HG02840 (cell line): ENCODE results near the gene CYP24A1.

ENCODE experiments used
- ATAC-seq: cut with Tn5 transposase; IDR thresholded peaks from one replicate; pipeline ENCODE4 v1.9.1; 2021; ENCODE audit warnings: mild to moderate bottlenecking, moderate library complexity, moderate number of reproducible peaks; ENCODE audit not compliant: unreplicated experiment, low FRiP score

The CYP24A1 gene

DNA sequence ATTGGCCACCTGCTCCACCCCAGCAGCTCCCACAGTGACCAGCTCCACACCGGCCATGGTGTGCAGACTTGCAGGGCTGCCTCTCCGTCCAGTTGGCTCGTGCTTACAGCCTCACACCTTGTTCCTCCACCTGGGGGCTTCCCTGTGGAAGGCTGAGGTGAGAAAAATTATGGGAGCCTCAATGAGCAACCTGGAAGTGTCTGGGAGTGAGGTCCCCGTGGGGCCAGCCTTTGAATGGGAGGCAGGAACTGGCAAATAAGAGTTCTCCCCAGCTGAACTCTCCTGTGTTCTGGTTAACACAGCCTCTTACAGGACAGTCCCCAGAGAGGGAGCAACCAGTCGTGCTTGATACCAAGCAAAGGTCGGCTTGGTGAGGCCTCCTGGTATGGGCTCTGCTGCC is 30.3 kb upstream of the CYP24A1 start:
- no peak for ATAC-seq

- ATAC-seq: no peak
Measured at GRCh38 chr20:54203281-54203680, 29.5 kb upstream of the CYP24A1 start.

DNA sequence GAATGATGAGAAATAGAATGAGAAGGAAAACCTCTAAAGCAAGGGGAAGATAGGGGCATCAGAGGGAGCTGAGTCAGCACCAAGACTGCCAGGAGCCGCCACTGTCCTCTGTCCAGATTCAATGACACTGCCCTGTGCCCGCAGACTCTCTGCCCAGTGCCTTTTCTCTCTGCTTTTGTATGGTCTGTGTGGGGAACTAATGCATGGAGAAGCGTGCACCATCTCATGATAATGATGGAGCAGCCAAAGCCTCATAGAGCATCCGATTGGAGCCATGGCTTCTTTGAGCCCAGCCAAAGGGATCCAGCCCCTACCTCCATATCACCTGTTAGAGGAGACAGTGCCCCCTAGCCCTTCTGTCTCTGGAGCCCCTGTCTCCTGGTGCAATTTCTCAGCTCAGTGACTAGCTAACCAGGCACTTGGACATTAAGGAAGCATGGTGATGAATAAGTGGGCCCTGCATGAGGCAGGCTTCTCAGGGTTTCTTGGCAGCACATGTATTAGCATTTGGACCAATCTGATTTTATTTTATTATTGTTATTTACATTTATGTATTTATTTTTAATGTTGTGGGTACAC is 27.6 kb upstream of the CYP24A1 start:
- no peak for ATAC-seq

GRCh38 chr20:54200487-54201267 is 26.9 kb upstream of the CYP24A1 start:
- ATAC-seq: no peak

DNA sequence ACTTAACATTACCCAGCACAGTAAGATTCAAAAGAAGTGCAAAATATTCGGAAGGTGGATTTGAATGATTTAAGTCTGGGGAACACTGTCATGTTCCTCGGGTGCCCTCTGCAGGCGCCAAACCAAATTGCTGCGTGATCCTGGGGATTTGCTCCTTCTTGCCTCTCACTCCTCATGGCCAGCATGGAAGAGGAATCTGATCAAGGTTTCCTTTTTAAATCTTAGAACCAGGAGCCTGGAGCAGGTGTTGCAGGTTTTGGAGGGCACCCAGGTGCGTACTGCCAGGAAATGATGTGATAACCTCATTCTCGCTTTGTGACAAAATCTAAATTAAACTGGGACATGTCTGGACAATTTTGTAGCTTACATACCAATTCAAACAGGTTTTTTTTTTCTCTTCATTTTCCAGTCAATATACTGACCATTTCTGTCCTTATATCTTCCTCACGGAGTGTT is 26.0 kb upstream of the CYP24A1 start:
- no peak for ATAC-seq

DNA sequence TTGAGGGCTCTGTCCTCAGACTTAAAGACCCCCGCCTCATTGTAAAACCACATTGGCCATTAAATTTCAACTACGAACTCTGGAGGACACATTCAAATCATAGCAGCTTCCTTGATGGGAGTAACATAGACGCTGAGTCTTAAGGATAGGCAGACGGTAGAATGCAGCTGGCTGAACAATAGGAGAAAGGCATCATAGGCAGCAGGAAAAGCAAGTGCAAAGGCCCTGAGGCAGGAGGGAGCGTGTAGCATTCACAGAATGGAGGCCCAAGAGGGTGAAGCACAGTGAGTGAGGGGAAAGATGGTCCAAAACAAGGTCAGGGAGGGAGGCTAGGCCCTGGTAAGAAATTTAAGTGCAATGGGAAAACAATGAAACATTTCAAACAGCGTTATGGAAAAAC is 25.5 kb upstream of the CYP24A1 start:
- no peak for ATAC-seq

DNA sequence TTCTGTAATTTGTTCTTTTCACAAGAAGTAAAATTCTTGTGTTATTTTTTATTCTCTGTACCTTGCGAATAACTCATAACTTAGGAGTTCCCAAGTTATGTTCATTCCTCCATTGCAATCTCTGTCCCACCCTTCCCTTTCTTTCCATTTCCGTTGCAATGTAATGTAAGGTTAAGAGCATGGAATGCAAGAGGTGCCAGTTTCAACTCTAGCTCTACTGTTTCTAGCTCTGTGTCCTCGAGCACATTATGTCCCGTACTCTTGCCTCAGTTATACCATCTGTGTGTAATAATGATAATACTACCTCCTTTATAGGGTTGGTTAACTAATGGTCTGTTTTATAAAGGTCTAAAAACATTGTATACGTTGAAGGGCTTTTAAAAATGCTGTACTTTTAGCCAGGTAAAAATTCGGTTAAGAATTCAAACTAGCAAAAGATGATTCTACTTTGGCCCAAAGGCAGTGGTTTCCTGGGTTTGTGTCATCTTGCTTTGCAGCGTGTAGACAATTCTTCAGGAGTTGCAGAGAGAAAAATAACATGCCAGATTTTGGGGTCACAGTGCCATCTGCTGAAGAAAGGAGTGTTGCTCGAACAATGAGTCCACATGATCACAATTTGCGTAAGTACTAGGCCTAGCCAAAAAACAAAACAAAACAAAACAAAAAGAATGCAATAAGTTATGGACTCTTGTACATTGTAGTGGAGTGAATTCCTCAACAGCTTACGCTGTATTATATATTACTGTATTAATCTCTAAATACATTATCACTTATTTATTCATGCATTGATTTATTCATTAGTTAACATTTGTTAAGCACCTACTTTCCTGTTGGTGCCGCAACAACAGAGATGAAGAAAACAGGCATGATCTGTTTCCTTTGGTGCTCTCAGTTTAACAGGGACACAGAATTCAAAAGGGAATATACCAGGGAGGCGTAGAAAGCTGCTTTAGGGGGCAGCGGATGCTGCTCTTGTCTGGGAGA is 24.1 kb upstream of the CYP24A1 start:
- ATAC-seq: no peak

DNA sequence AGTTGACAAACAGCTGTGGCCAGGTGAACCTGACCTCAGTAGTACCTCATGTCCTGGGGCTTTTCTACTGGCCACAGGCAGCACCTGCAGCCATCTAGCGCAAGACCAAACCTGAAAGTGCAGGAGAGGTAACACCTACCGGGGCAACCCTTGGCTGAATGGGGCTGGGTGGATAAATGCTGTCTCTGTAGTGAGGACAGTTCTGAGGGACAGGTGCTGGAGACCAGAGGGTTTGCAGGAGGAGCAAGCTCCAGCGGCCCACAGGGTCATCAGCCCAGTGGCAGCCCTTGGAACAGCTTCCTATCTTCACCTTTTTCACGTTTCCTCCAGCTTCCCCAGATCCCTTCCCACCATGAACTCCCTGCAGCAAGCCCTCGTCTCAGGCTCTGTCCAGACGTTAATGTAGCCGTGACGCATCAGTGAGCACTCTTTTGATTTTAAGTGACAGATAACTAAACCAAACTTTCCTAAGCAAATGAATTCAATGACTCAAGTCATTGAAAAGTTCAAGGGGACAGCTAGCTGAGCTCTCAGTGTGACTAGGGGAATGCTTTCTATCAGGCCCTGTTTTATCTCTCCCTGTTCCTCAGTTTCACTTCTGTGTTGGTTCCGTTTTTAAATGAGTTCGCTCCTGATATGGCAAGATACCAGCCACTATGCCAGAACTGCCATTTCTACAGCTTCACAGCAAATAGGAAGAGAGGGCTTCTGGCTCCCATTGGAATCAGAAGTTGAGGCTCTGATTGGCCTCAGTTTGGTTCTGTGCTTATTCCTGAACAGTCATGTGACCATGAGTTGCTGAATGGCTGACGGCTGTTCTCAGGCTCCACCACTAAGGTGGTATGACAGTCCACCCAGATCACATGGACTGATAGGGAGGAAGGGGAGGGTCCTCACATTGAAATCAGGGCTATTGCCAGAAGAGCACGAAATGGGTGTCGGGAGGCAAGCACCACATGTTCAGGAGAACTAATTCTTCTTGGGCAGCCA is 22.0 kb upstream of the CYP24A1 start:
- ATAC-seq: no peak

DNA sequence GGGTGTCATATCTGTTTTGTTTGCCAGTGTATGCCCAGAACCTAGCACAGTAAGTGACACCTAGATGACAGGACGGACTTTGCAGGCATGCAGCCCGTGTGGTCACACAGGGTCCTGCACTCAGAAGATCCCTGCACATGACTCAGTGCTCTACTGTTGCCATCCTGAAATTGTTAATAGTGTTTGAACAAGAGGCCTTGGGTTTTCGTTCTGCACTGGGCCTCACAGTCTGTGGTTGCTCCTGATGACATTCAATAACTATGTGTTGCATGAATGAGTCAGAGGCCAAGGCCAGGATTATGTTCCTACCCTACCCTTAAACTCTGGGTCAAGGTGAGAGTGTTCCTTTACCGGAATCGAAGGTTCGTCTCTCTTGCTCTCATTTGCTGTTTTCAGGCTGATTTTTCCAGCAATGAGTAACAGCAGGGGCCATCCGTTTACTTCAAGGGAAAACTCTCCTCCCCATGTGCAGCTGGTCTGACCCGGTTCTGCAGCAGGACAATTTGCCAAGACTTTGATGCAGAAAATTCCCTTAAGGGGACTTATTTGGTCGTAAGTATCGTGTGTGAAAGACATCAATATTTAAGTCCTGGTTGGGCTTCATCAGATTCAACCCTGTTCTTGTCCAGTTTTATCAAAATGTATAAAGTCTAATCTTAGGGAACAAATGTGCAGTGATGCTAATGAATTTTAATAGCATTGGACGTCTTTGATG is 21.1 kb upstream of the CYP24A1 start:
- no peak for ATAC-seq

DNA sequence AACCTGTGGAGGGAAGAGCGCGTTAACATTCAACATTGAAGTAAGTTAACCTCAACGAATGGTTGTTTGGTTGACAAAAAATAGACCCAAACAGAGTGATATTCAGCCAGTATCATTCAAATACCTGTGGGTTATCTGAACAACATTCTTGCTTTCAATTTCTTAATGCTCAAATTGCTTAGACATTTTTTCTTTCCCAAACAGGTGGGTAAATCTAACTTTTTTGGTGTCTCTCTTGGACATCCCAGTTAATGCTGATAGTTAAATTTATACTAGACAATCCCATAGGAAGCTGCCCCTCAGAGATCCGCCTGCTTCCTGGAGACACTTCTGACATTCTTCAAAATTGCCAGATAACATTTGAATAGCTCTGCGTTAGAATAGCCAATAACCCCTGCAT is 20.0 kb upstream of the CYP24A1 start:
- ATAC-seq: no peak

GRCh38 chr20:54190217-54190616 is 16.4 kb upstream of the CYP24A1 start:
- no peak for ATAC-seq

- no peak for ATAC-seq
Measured at GRCh38 chr20:54189630-54190029, 15.8 kb upstream of the CYP24A1 start.

GRCh38 chr20:54188132-54188849 is 14.5 kb upstream of the CYP24A1 start:
- ATAC-seq: no peak

DNA sequence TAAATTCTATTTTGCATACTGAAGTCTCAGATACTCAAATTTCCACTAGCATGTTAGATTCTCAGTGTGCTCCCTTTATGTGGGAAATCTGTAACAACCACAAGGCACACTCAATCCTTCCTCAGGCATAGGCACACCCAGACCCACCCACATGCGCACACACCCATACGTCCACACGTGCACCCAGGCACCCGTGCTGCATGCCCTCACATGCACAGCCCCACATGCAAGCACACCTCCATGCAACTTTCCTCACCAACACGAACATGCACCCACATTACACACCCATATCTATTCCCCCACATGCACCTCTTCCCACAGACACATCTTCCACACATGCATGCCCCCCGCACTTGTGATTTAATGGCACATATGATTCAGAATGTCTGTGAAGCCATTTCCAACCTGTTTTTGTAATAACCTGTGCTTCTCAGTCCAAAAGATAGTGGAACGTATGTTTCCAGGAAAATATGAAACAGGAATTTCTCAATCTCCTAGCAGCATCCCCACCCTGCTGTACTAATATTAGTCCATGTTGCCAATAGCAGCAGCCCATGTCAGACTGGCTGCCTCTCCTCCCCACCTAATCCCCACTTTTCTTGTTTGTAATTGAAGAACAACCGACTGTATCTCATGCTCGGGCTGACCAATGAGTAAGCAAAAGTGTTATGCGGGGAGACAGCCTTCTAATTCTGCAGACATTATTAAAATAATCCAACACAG is 11.3 kb upstream of the CYP24A1 start:
- ATAC-seq: no peak

GRCh38 chr20:54184071-54184470 is 10.3 kb upstream of the CYP24A1 start:
- ATAC-seq: no peak

DNA sequence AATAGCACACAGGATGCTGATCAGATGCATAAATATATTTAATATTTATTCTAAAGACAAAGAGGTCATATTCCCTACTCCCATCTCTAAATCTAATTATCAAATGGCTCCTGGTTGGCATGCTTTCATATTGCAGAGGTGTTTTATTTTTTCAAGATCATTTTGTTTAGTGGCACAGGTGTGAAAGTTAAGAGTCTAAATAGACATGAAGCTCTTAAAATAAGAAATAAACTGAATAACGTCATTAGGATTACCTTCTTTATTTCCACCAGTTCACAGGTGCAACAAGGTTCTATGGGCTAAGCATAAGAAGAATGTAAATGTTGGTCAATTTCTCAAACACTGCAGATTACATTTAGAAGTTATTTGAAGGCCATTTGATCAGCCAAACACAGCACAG is 7.1 kb upstream of the CYP24A1 start:
- ATAC-seq: no peak

DNA sequence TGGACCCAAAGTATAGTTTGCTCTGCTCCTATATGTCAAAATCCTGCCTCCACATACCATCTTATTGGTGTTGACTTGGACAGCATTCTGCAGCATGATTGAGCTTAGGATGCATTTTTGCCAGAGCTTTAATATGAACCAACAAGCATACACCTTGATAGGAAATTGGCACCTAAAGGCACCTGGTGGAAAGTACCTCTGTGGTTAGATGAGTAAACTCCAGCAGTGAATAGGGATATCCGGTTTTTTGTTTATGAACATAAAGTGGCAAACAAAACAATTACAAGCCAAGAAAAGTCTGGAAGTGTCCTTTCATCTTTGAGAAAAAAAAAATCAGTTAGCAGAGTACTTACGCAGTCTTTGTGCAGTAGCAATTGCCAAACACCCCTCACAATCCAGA is 6.2 kb upstream of the CYP24A1 start:
- ATAC-seq: no peak

DNA sequence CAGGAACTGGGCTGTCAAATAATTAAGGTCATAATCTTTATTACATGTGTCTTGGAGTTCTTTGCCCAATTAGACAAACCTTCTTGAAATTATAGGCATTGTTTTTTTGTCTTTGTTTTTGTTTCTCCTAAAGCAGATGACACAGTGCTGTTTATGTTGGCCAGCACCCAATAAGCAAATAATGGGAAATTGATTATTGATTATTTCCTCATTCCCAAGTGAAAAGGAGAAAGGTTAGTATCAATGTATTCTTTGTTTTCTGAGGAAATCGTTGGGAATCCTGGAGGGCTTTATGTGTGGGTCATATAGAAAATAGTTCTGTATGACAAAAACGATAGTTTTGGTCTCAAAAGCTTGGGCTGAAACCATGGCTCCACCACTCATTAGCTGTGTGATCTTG is 4.5 kb upstream of the CYP24A1 start:
- no peak for ATAC-seq
